GM10847 (cell line): ENCODE results near the gene IKZF3.

Experiments
- POLR2A ChIP-seq: IDR thresholded peaks from 2 replicates; pipeline ENCODE4 v1.6.1; 2011; ENCODE audit not compliant: insufficient read length; ENCODE audit errors: extremely low read depth

Gene IKZF3

GRCh38 chr17:39834017-39834416, 30.1 kb downstream of the IKZF3 start:
- no peak for TF ChIP-seq POLR2A

GRCh38 chr17:39831588-39831987, 32.5 kb downstream of the IKZF3 start:
- no peak for TF ChIP-seq POLR2A

- no peak for TF ChIP-seq POLR2A
Observed at GRCh38 chr17:39828443-39828842, 35.7 kb downstream of the IKZF3 start.

- no peak for TF ChIP-seq POLR2A
Observed at GRCh38 chr17:39826334-39826733, 37.8 kb downstream of the IKZF3 start.

- no peak for TF ChIP-seq POLR2A
Observed at GRCh38 chr17:39823407-39824054, 40.6 kb downstream of the IKZF3 start.

- no peak for TF ChIP-seq POLR2A
Observed at GRCh38 chr17:39822051-39822451, 42.1 kb downstream of the IKZF3 start.

- TF ChIP-seq POLR2A, result no peak
Observed at GRCh38 chr17:39820987-39821386, 43.1 kb downstream of the IKZF3 start.

- TF ChIP-seq POLR2A, result no peak
Observed at GRCh38 chr17:39820541-39820940, 43.6 kb downstream of the IKZF3 start.

- no peak for TF ChIP-seq POLR2A
Observed at GRCh38 chr17:39818358-39819000, 45.6 kb downstream of the IKZF3 start.

GRCh38 chr17:39816272-39816671, 47.8 kb downstream of the IKZF3 start:
- TF ChIP-seq POLR2A, result no peak

- no peak for TF ChIP-seq POLR2A
Observed at GRCh38 chr17:39814497-39814896, 49.6 kb downstream of the IKZF3 start.

GRCh38 chr17:39813631-39814030, 50.5 kb downstream of the IKZF3 start:
- no peak for TF ChIP-seq POLR2A

GRCh38 chr17:39812466-39812865, 51.6 kb downstream of the IKZF3 start:
- no peak for TF ChIP-seq POLR2A

GRCh38 chr17:39810939-39811728, 53.0 kb downstream of the IKZF3 start:
- no peak for TF ChIP-seq POLR2A

- no peak for TF ChIP-seq POLR2A
Observed at GRCh38 chr17:39809221-39809620, 54.9 kb downstream of the IKZF3 start.

GRCh38 chr17:39808409-39808997, 55.6 kb downstream of the IKZF3 start:
- TF ChIP-seq POLR2A, result no peak
